IPS-11a (cell line): ENCODE data around the gene RAMP3.

Experiments used
- H3K4me3 ChIP-seq: one replicate; pipeline ENCODE4 v1.5.1; 2013; ENCODE audit warnings: low read depth, low read length, control low read depth

Gene RAMP3

GRCh38 chr7:45219801-45220435 is 62.3 kb downstream of the RAMP3 start:
- no peak overlapping the region for H3K4me3 ChIP-seq

- no peak overlapping the region for H3K4me3 ChIP-seq
Observed at GRCh38 chr7:45220846-45221618, 63.4 kb downstream of the RAMP3 start.

GRCh38 chr7:45221896-45222604 is 64.5 kb downstream of the RAMP3 start:
- no peak overlapping the region for H3K4me3 ChIP-seq

- H3K4me3 ChIP-seq = no peak overlapping the region
Observed at GRCh38 chr7:45223078-45223477, 65.5 kb downstream of the RAMP3 start.

GRCh38 chr7:45223728-45224630 is 66.4 kb downstream of the RAMP3 start:
- H3K4me3 ChIP-seq = no peak overlapping the region

GRCh38 chr7:45224832-45225231 is 67.2 kb downstream of the RAMP3 start:
- no peak overlapping the region for H3K4me3 ChIP-seq

- no peak overlapping the region for H3K4me3 ChIP-seq
Observed at GRCh38 chr7:45225311-45225947, 67.8 kb downstream of the RAMP3 start.

- no peak overlapping the region for H3K4me3 ChIP-seq
Observed at GRCh38 chr7:45225948-45226335, 68.4 kb downstream of the RAMP3 start.

GRCh38 chr7:45229156-45229920 is 71.7 kb downstream of the RAMP3 start:
- no peak overlapping the region for H3K4me3 ChIP-seq

GRCh38 chr7:45230083-45230482 is 72.5 kb downstream of the RAMP3 start:
- no peak overlapping the region for H3K4me3 ChIP-seq

GRCh38 chr7:45230611-45231165 is 73.1 kb downstream of the RAMP3 start:
- H3K4me3 ChIP-seq = no peak overlapping the region

- no peak overlapping the region for H3K4me3 ChIP-seq
Observed at GRCh38 chr7:45233249-45233775, 75.7 kb downstream of the RAMP3 start.
